SIG-M5 treated with dmso at 0.1 percent for 504 hours (cell line): ENCODE data around the gene LRRC38.
"Not testable (repeated sequence)": the region's sequence is repeated elsewhere in the genome, so short reads cannot be mapped to it uniquely, and the experiment has no call there.

Experiments used
- DNase-seq: peaks from one replicate; lab custom pipeline; 2025; ENCODE audit not compliant: unreplicated experiment; lab: John Stamatoyannopoulos, UW

The LRRC38 gene

DNA sequence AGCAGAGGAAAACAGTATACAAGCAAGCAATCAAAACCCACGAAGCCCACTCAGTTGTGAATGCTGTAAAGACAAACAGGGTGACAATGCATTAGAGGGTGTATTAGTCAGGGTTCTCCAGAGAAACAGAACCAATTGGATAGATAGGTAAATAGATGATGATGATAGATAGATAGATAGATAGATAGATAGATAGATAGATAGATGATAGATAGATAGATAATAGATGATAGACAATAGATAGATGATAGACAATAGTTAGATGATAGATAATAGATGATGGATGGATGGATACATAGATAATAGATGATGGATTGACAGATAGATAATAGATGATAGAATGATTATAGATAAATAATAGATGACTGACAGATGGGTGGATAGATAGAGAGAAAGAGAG, 48.3 kb downstream of the LRRC38 start:
- no peak for DNase-seq

GRCh38 chr1:13462682-13463081, 51.1 kb downstream of the LRRC38 start:
- no peak for DNase-seq

GRCh38 chr1:13461977-13462376, 51.8 kb downstream of the LRRC38 start:
- no peak for DNase-seq

GRCh38 chr1:13456904-13457532, 56.8 kb downstream of the LRRC38 start:
- DNase-seq: no peak

DNA sequence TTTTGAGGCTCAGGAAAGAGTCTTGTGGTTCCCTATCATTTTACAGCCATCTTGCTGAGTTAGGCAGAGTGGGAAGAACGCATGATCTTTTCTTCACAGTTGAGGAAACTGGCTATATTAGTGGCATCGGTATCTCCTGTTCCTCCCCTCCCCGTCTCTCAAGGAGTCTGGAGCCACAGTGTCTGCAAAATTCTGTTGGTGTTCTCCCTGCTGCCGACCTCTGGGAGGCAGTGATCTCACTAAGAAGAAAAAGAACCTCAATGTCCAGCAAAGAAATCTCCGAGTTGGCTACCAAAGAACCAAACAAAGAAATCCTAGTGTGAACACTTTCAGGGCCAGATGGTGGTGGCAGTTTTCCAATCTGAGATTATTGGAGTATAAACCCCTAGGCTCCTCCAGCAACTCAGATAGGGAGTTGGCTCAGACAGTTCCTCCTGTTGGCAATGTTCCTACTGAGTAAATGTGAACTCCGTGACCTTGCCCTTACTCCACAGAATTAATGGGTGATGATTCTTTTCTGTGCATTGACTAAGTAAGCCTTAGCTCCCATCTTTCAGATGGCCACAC, 62.3 kb downstream of the LRRC38 start:
- no peak for DNase-seq

DNA sequence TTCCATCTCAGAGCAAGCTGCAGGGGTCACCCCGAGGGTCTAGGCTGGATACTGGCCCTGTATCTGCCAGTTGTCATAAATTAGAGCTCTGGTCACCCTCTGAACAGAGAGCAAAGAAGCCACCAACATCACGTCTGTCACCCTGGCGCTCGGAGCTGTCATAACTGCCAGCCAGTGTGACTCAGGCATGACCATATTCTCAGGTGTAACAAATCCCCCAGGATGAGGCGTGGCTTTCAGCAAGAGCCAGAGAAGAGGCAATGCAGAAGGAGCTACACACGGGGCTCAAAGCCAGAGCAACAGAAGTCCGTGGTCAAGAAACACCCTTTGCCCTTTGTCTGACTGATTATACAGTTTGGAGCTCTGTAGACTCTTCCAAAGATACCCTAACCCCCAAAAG, 63.6 kb downstream of the LRRC38 start:
- DNase-seq: no peak

- no peak for DNase-seq
Measured at GRCh38 chr1:13443335-13443979, 70.3 kb downstream of the LRRC38 start.

- DNase-seq: not testable (repeated sequence)
Measured at GRCh38 chr1:13439104-13439783, 74.6 kb downstream of the LRRC38 start.

- no peak for DNase-seq
Measured at GRCh38 chr1:13435458-13435857, 78.3 kb downstream of the LRRC38 start.

DNA sequence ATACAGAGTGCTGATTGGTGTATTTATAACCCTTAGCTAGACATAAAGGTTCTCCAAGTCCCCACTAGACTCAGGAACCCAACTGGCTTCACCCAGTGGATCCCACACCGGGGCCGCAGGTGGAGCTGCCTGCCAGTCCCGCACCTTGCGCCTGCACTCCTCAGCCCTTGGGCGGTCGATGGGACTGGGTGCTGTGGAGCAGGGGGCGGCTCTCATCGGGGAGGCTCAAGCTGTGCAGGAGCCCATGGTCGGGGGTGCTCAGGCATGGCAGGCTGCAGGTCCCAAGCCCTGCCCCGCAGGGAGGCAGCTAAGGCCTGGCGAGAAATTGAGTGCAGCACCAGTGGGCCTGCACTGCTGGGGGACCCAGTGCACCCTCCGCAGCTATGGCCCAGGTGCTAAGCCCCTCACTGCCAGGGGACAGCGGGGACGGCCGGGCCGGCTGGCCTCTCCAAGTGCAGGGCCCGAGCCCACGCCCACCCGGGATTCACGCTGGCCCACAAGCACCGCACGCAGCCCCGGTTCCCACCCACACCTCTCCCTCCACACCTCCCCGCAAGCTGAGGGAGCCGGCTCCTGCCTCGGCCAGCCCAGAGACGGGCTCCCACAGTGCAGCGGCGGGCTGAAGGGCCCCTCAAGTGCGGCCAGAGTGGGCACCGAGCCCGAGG, 80.0 kb downstream of the LRRC38 start:
- DNase-seq: not testable (repeated sequence)

DNA sequence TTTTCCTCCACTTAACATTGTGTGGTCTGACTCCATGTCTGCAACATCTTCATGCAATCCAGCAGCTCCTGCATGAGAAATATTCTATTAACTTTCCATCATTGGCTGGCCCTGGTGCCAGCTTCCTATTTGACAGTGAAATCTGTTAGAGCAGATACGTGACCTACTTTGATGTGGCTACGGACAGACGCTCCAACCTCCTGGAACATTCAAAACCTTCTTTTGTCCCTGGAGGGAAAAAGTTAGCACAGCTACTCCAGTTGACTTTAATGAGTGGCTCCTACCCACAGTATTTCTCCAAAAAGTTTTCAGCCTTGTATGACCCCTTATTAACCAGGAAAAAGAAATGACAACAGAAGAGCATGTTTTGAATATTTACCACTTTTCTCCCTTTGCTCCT, 81.6 kb downstream of the LRRC38 start:
- DNase-seq: no peak

DNA sequence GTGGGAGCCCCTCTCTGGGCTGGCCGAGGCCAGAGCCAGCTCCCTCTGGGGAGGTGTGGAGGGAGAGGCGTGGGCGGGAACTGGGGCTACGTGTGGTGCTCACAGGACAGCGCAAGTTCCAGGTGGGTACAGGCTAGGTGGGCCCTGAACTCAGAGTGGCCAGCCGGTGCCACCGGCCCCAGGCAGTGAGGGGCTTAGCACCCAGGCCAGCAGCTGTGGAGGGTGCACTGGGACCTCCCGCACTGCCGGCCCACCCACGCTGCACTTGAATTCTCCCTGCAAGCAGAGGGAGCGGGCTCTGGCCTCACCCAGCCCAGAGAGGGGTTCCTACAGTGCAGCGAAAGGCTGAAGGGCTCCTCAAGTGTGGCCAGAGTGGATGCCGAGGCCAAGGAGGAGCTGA, 83.3 kb downstream of the LRRC38 start:
- DNase-seq: no peak
